Liver (tissue), 9 donors: ENCODE measurements around the gene PLXND1. TPM values are rescaled to one million over a fixed set of nuclear protein-coding genes. Genes with fewer than 3 reads are reported as not detected.

Experiments
- DNase-seq: peaks from one replicate; pipeline ENCODE4 v3.0.0-alpha.2; 2017; ENCODE audit warnings: low spot score
- H3K27ac ChIP-seq, 2 donors: one replicate each; pipeline ENCODE4 v1.7.0; 2013; ENCODE audit warnings: inconsistent platforms in 2 of 2, low read length in 2 of 2, control low read depth in 1 of 2, low read depth in 1 of 2, mild to moderate bottlenecking in 1 of 2
- H3K27me3 ChIP-seq, 4 donors: one replicate each; pipeline versions ENCODE4 v1.6.1 to v1.7.0; 2013; ENCODE audit warnings: low read length in 3 of 4, inconsistent platforms in 1 of 4, mild to moderate bottlenecking in 1 of 4, moderate library complexity in 1 of 4; ENCODE audit not compliant: control insufficient read depth in 4 of 4, insufficient read depth in 4 of 4
- H3K36me3 ChIP-seq, 4 donors: one replicate each; pipeline versions ENCODE4 v1.6.1 to v1.7.0; 2013; ENCODE audit warnings: low read length in 3 of 4, mild to moderate bottlenecking in 3 of 4, low read depth in 1 of 4, moderate library complexity in 1 of 4; ENCODE audit not compliant: control insufficient read depth in 4 of 4, insufficient read depth in 3 of 4
- H3K4me1 ChIP-seq, 4 donors: one replicate each; pipeline versions ENCODE4 v1.6.1 to v1.7.0; 2013; ENCODE audit warnings: low read length in 3 of 4, mild to moderate bottlenecking in 3 of 4, moderate library complexity in 1 of 4; ENCODE audit not compliant: control insufficient read depth in 4 of 4, insufficient read depth in 4 of 4
- H3K4me3 ChIP-seq, 3 donors: one replicate each; pipeline versions ENCODE4 v1.6.1 to v1.7.0; 2013; ENCODE audit warnings: low read length in 3 of 3, control low read depth in 1 of 3, low read depth in 1 of 3, mild to moderate bottlenecking in 1 of 3
- H3K9ac ChIP-seq, 2 donors: one replicate each; pipeline ENCODE4 v1.7.0; 2013; ENCODE audit warnings: low read length in 2 of 2, mild to moderate bottlenecking in 2 of 2, moderate library complexity in 2 of 2, control low read depth in 1 of 2, low read depth in 1 of 2
- H3K9me3 ChIP-seq, 4 donors: one replicate each; pipeline versions ENCODE4 v1.6.1 to v1.7.0; 2013; ENCODE audit warnings: low read length in 3 of 4; ENCODE audit not compliant: control insufficient read depth in 4 of 4
- ATF3 ChIP-seq: IDR thresholded peaks from 2 replicates; pipeline ENCODE4 v1.6.1; 2016; ENCODE audit warnings: antibody characterized with exemption
- CTCF ChIP-seq: fragments of 150-350 bp; IDR thresholded peaks from 2 replicates; pipeline ENCODE4 v1.5.1; 2017; ENCODE audit warnings: improper control_type of control experiment, low read depth, low read length; ENCODE audit not compliant: missing input control
- EGR1 ChIP-seq, 2 donors: IDR thresholded peaks; 2 replicates each; pipeline ENCODE4 v1.6.1; 2016 to 2018; ENCODE audit warnings: antibody characterized with exemption in 2 of 2, low read depth in 2 of 2
- HNF4G ChIP-seq: IDR thresholded peaks from 2 replicates; pipeline ENCODE4 v1.6.1; 2016; ENCODE audit warnings: antibody characterized with exemption
- JUND ChIP-seq, 2 donors: IDR thresholded peaks; 2 replicates each; pipeline ENCODE4 v1.6.1; 2016; ENCODE audit warnings: antibody characterized with exemption in 2 of 2
- NR2F2 ChIP-seq: IDR thresholded peaks from 2 replicates; pipeline ENCODE4 v1.6.1; 2016; ENCODE audit warnings: antibody characterized with exemption
- REST ChIP-seq: IDR thresholded peaks from 2 replicates; pipeline ENCODE4 v1.6.1; 2016; ENCODE audit warnings: antibody characterized with exemption, mild to moderate bottlenecking
- RXRA ChIP-seq, 2 donors: IDR thresholded peaks; 2 replicates each; pipeline ENCODE4 v1.6.1; 2017 to 2018; ENCODE audit warnings: antibody characterized with exemption in 2 of 2, mild to moderate bottlenecking in 1 of 2
- TAF1 ChIP-seq: conservative IDR thresholded peaks from 2 replicates; pipeline ENCODE4 v1.6.1; 2016; ENCODE audit warnings: antibody characterized with exemption, mild to moderate bottlenecking
- YY1 ChIP-seq: IDR thresholded peaks from 2 replicates; pipeline ENCODE4 v1.6.1; 2016; ENCODE audit warnings: antibody characterized with exemption, mild to moderate bottlenecking
- ZBTB33 ChIP-seq: IDR thresholded peaks from 2 replicates; pipeline ENCODE4 v1.6.1; 2016; ENCODE audit warnings: antibody characterized with exemption
- WGBS: extraction: QIAGEN DNeasy Blood & Tissue Kit; methylation state at CpG from one replicate; pipeline ENCODE4 v1.1.7; 2013; 5-methylcytosine and 5-hydroxymethylcytosine counted together
- polyA plus RNA-seq, 2 donors: library from polyadenylated mRNA; stranded (reverse) in 1 of 2; unstranded in 1 of 2; fragments of 200-250 nt in 1 of 2; fragments of >200 nt in 1 of 2; fragmentation: Nextera tagmentation in 1 of 2; extraction: Ambion mirVana in 1 of 2; gene quantifications; one replicate each; pipeline versions ENCODE4 v1.2.1 to v1.2.3, GENCODE V29; 2013 to 2015
- total RNA-seq, 2 donors: library from RNA; depleted of rRNA; stranded (reverse); fragments of >200 nt; gene quantifications; one replicate each; pipeline ENCODE4 v1.2.3, GENCODE V29; 2014
- donor health status: healthy.
- donor health status: healthy.
- donor health status: healthy.
- donor health status: healthy.
- donor health status: healthy.

The PLXND1 gene
- total and polyA plus RNA-seq, 4 donors, result 10.4 to 50.2 (median 32.8) TPM

GRCh38 chr3:129618186-129618820 is 11.8 kb upstream of the PLXND1 start:
- Histone ChIP-seq H3K36me3 (no peaks in the 10 kb centered on the region), H3K27ac (peak overlapping the region in 1 of 2 donors; percentile 25), H3K4me3 (no peak overlapping the region), H3K9me3 (no peaks in the 10 kb centered on the region), H3K4me1 (peaks cover 5 to 19% (median 8%) of the 10 kb centered on the region in 4 donors), H3K9ac (no peak overlapping the region), H3K27me3 (no peaks in the 10 kb centered on the region)
- 77% methylated on average over 15 of the region's 15 CpGs for WGBS
- DNase-seq, result no peak
- TF ChIP-seq TAF1 (no peak), RXRA (IDR thresholded peaks at IDR 0.05) (no peak), HNF4G (no peak)

- peak overlapping the region in 1 of 2 donors; percentile 42 for H3K27ac ChIP-seq
- H3K4me1 ChIP-seq, result peaks cover 5 to 18% (median 8%) of the 10 kb centered on the region in 4 donors
- no peaks in the 10 kb centered on the region for H3K36me3 ChIP-seq
- TF ChIP-seq EGR1 (IDR thresholded peaks at IDR 0.05; ENCODE audit: low read depth in 2 of 2) (no peak), CTCF (no peak), YY1 (no peak), JUND (IDR thresholded peaks at IDR 0.05) (no peak), RXRA (IDR thresholded peaks at IDR 0.05) (no peak), HNF4G (no peak), NR2F2 (no peak), ATF3 (no peak), REST (no peak), TAF1 (no peak), ZBTB33 (no peak)
- 89% methylated on average over 12 of the region's 12 CpGs for WGBS
- H3K9me3 ChIP-seq, result no peaks in the 10 kb centered on the region
- H3K27me3 ChIP-seq, result no peaks in the 10 kb centered on the region
- H3K4me3 ChIP-seq, result no peak overlapping the region
- no peak for DNase-seq
- H3K9ac ChIP-seq, result no peak overlapping the region
Observed at GRCh38 chr3:129617381-129618185, 11.1 kb upstream of the PLXND1 start.
